AG04449 (cell line): ENCODE data around the gene NRG3.

ENCODE experiments used
- CTCF ChIA-PET: fragments of 350-600 bp; formaldehyde crosslinking; extraction: SDS; loops from one replicate; lab custom pipeline; 2021; ENCODE audit warnings: antibody characterized with exemption; lab: Yijun Ruan, JAX
- POLR2A ChIA-PET: fragments of 400-600, 350-600 bp; formaldehyde crosslinking; extraction: SDS; loops from one replicate; lab custom pipeline; 2020; ENCODE audit warnings: antibody characterized with exemption, inconsistent platforms; lab: Yijun Ruan, JAX
- DNase-seq: peaks from one replicate; pipeline ENCODE4 v3.0.0-alpha.2; 2010; ENCODE audit warnings: low read depth, low spot score
- H3K4me3 ChIP-seq: 2 replicates; pipeline ENCODE4 v1.5.1; 2011; ENCODE audit warnings: low read depth, mild to moderate bottlenecking, control low read depth, low read length
- TF ChIP-seq, protein P1 (sequence below): IDR thresholded peaks from one replicate; pipeline ENCODE4 v1.5.1; 2011; ENCODE audit warnings: mild to moderate bottlenecking, moderate library complexity, low read length, control low read depth, inconsistent platforms; ENCODE audit not compliant: insufficient read depth; ENCODE audit errors: missing control alignments

Gene NRG3

DNA sequence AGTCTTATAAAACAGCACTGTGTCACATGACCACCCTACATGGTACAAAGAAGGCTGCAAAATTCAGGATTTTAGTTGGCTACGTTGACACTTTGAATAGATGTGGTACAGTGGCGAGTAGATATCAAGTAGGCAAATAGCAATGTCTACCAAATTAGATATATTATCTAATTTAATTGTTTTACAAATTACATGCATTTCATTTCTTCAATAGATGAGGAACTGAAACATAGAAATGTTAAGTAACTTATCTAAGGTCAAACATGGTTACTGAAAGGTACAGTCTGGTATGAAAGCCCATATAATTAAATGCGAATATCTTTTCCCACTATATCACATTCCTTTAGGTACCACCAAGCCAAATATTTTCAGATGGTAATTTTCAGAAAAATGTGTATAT is 972.2 kb downstream of the NRG3 start:
- no peak overlapping the region for H3K4me3 ChIP-seq
- ChIA-PET CTCF (no interaction called here), POLR2A (no interaction called here)
- no peak for DNase-seq
- TF ChIP-seq, protein P1, sequence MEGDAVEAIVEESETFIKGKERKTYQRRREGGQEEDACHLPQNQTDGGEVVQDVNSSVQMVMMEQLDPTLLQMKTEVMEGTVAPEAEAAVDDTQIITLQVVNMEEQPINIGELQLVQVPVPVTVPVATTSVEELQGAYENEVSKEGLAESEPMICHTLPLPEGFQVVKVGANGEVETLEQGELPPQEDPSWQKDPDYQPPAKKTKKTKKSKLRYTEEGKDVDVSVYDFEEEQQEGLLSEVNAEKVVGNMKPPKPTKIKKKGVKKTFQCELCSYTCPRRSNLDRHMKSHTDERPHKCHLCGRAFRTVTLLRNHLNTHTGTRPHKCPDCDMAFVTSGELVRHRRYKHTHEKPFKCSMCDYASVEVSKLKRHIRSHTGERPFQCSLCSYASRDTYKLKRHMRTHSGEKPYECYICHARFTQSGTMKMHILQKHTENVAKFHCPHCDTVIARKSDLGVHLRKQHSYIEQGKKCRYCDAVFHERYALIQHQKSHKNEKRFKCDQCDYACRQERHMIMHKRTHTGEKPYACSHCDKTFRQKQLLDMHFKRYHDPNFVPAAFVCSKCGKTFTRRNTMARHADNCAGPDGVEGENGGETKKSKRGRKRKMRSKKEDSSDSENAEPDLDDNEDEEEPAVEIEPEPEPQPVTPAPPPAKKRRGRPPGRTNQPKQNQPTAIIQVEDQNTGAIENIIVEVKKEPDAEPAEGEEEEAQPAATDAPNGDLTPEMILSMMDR, result no peak

DNA sequence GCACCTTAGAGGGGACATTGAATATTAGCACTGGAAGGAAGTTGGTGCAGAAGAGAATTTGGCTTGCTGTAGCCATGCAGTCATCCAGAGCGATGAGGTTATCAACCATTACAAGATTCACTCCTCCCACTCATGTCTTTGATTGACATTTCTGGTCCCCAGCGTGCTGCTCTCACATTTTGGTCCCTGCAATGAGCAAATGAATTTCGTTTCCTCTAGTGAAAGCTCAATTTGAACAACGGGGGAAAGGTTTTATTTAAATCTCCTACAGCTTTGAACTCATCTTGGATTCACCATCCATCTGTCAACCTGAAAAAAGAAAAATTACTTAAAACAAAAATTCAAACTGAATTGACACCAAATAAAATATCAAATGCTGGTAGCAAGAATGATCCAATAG is 975.2 kb downstream of the NRG3 start:
- no peak overlapping the region for H3K4me3 ChIP-seq
- ChIA-PET POLR2A (no interaction called here), CTCF (no interaction called here)
- TF ChIP-seq, protein P1, result no peak
- no peak for DNase-seq

DNA sequence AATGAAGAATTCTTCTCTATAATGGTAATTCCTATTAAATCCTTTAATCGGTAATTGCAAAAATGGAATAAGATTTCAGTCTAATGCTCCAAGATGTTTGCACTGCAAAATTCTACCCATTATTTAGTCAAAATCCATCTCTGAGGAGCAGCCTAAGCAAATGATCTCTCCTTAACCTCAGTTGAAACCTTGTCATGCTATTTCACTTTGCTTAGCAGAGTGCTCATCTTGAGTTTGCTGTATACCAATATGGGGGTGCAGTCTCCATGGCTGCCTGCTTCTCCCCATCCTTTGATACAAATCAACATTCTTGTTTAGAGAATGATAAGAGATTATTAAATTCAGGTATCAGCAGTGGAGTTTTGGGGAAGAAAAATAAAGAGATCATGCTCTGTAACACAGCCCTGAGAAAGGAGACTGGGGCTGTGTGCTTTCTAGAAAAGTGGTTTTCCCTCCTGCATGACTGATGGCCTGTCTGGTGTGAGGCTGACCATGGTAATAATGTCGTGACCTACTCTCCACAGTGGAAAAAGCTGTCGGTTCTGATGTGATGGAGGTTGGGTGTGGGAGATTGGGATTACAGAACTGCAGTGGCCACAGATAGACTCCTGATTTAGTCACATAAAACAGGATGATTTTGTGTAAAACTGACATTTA is 982.1 kb downstream of the NRG3 start:
- no peak overlapping the region for H3K4me3 ChIP-seq
- no peak for DNase-seq
- ChIA-PET CTCF (no interaction called here), POLR2A (no interaction called here)
- TF ChIP-seq, protein P1, result no peak

DNA sequence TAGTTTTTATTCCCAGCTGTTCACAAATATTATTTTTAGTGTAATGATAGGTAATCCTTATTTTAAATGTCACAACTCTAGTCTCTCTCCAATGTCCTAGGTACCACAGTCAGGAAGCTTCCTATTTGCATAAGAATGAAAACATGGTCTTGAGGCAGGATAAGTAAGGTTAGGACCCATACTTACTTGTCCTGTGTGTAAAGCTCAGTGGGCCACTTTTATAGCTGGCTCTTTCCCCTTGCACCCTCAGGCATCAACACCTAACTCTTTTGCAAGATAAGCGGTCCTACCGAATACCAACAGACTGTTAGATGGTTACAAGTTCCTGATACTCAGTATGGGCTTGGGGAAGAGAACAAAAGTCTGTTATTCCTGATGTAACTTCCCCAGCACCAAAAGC is 986.9 kb downstream of the NRG3 start:
- ChIA-PET CTCF (no interaction called here), POLR2A (no interaction called here)
- TF ChIP-seq, protein P1, result no peak
- no peak overlapping the region for H3K4me3 ChIP-seq
- DNase-seq, result no peak

DNA sequence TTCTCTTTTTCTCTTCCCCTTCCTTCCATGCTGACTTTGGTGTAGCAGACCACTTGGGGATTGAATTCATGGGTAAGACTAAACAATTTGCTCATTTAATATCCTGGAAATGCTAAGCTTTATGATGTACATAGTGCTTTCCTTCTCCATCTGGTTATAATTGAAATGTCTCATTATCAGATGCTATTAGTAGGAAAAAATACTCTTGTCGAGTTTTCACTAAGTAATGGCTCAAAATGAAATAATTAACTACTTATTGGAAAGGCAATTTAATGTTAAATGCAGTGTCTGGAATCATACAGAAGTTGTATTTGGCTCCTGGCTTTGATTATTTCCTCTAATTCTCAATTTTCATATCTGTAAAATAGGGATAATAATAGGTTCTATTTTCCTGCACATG is 990.4 kb downstream of the NRG3 start:
- TF ChIP-seq, protein P1, result no peak
- CTCF ChIA-PET, result no interaction called here
- POLR2A ChIA-PET, result no interaction called here
- no peak overlapping the region for H3K4me3 ChIP-seq
- DNase-seq, result no peak

DNA sequence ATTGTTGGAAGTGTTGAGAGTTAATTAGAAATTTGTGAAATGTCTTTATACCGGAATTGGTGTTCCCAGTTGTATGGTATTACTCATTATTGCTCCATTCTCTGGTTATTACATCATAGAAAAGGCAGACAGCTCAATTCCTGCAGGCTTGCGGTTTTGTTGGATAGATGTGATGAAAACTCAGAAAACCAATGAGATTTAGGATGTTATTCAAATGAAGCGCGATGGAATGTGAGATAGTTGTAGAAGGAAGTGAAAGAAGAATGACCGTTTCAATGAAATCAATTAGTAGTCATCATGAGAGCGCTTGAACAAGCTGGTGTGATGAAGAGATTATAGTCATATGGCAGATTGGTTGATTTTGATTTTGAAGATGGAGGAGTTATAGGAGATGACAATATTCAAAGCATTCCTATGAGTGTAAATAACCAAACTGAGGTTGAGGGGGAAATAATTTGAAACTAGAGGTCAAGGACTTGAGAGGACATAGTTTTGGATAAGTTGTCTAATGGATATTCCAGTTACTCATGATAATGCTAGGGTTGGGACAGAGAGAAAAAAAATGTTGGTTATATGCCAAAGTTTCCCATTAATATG is 991.5 kb downstream of the NRG3 start:
- ChIA-PET CTCF (no interaction called here), POLR2A (no interaction called here)
- no peak overlapping the region for H3K4me3 ChIP-seq
- DNase-seq, result no peak
- TF ChIP-seq, protein P1, result no peak
